ENCODE results near the gene TTC27. TPM values are rescaled to one million over a fixed set of nuclear protein-coding genes. Genes with fewer than 3 reads are reported as not detected.

Gene TTC27
- total RNA-seq, 1 experiment from 2014 or later: 25.1 TPM

Small RNA genes within 50 kb of the gene (microRNA-seq; reads per million reads assigned to microRNA genes)
- not detected for gene MIR4765 (ENCODE audit: borderline number of aligned reads)

Data from WTC11 (cell line).